Heart right ventricle (tissue), 16 donors: ENCODE results near the gene TMEM167A. TPM values are rescaled to one million over a fixed set of nuclear protein-coding genes. Genes with fewer than 3 reads are reported as not detected.

Experiments used
- ATAC-seq, 8 donors: fragments of 200-7000 bp; cut with Tn5 transposase; one replicate each; pipeline ENCODE4 v1.9.1; 2020; ENCODE audit warnings: mild to moderate bottlenecking in 8 of 8, moderate library complexity in 8 of 8, moderate number of reproducible peaks in 1 of 8
- DNase-seq, 2 donors: peaks; one replicate each; pipeline ENCODE4 v3.0.0-alpha.2; 2020
- H3K27ac ChIP-seq, 10 donors: fragments of 200-600 bp; sonication (generic) in 2 of 10; one replicate each; pipeline versions ENCODE4 v1.5.0 to v1.8.0; 2020 to 2022; ENCODE audit warnings: mild to moderate bottlenecking in 3 of 10
- H3K27me3 ChIP-seq, 7 donors: fragments of 200-600 bp; one replicate each; pipeline ENCODE4 v1.8.0; 2021 to 2022; ENCODE audit warnings: mild to moderate bottlenecking in 2 of 7
- H3K36me3 ChIP-seq, 9 donors: fragments of 200-600 bp; sonication (generic) in 1 of 9; one replicate each; pipeline versions ENCODE4 v1.5.0 to v1.8.0; 2020 to 2022; ENCODE audit warnings: mild to moderate bottlenecking in 2 of 9
- H3K4me1 ChIP-seq, 9 donors: fragments of 200-600 bp; sonication (generic) in 1 of 9; one replicate each; pipeline versions ENCODE4 v1.5.0 to v1.8.0; 2020 to 2022; ENCODE audit warnings: mild to moderate bottlenecking in 4 of 9
- H3K4me3 ChIP-seq, 10 donors: fragments of 200-600 bp; sonication (generic) in 2 of 10; one replicate each; pipeline versions ENCODE4 v1.5.0 to v1.8.0; 2020 to 2022; ENCODE audit warnings: mild to moderate bottlenecking in 7 of 10, moderate library complexity in 2 of 10
- H3K9me3 ChIP-seq, 11 donors: fragments of 200-600 bp in 10 of 11; sonication (generic) in 2 of 11; one replicate each; pipeline versions ENCODE4 v1.5.0 to v1.8.0; 2013 to 2022; ENCODE audit warnings: mild to moderate bottlenecking in 2 of 11, control low read depth in 1 of 11, moderate library complexity in 1 of 11
- CTCF ChIP-seq, 9 donors: fragments of 200-600 bp; sonication (generic) in 2 of 9; IDR thresholded peaks; one replicate each; pipeline versions ENCODE4 v1.5.0 to v1.8.0; 2021 to 2022; ENCODE audit warnings: antibody characterized with exemption in 9 of 9, mild to moderate bottlenecking in 5 of 9, moderate library complexity in 1 of 9
- WGBS, 2 donors: extraction: QIAGEN DNeasy Blood & Tissue Kit; methylation state at CpG; one replicate each; pipeline ENCODE4 v1.1.7; 2013; ENCODE audit warnings: inconsistent platforms in 1 of 2; 5-methylcytosine and 5-hydroxymethylcytosine counted together
- intact Hi-C, 10 donors: fragments of 100-400 bp; cut with DNase I; formaldehyde crosslinking; loops; one replicate each; pipeline versions ENCODE4 v1.11.1 to v1.14.2; 2022
- polyA plus RNA-seq, 2 donors: library from polyadenylated mRNA; stranded (reverse); fragments of 200-250 nt; gene quantifications; one replicate each; pipeline ENCODE4 v1.2.3, GENCODE V29; 2013
- total RNA-seq, 10 donors: library from RNA; stranded (reverse); fragmentation: NEBNext Ultra II Directional in 3 of 10; extraction: Animal tissue kit (Norgen Biotek cat#: 25700) in 3 of 10; gene quantifications; one replicate each; pipeline versions ENCODE4 v1.2.1 to v1.2.4, GENCODE V29; 2021 to 2023
- donor health status: Arrhythmogenic right ventricular cardiomyopathy.
- donor health status: ischemic (EF 13 %, LVEDD 7.1; RV severe dilation, severe dysfunction).
- donor health status: healthy with polysubstance abuse.
- donor health status: DM: no; HTN: yes; CAD: no.
- donor health status: DM: no; HTN: no; CAD: no.
- donor health status: ischemic (EF 25% LVEDD 6.9; RV normal size, moderate dysfunction).
- donor health status: ischemic (EF 25% LVEDD 5.7; RV mildly dilated, moderate dysfunction).
- donor health status: healthy.
- donor health status: DM: yes; HTN: yes; CAD: no.
- donor health status: Ischemic cardiomyopathy.
- donor health status: ischemic (EF 35%, LVEDD 5.7; RV mildly dilated, moderate dysfunction).
- donor health status: nonischemic (EF 11% LVEDD 7.7; RV severe dilation, severe dysfunction).
- donor health status: DM: yes; HTN: yes; CAD: no.
- donor health status: PGD.
- donor health status: ischemic (EF 29% LVEDD 5.4; RV normal size, mild dysfunction).
- donor health status: nonischemic (EF 23%, LVEDD 6.1; RV moderate dilation, normal function).

TMEM167A gene
- total and polyA plus RNA-seq, 12 donors, result 17.6 to 53.5 (median 43.4) TPM

DNA sequence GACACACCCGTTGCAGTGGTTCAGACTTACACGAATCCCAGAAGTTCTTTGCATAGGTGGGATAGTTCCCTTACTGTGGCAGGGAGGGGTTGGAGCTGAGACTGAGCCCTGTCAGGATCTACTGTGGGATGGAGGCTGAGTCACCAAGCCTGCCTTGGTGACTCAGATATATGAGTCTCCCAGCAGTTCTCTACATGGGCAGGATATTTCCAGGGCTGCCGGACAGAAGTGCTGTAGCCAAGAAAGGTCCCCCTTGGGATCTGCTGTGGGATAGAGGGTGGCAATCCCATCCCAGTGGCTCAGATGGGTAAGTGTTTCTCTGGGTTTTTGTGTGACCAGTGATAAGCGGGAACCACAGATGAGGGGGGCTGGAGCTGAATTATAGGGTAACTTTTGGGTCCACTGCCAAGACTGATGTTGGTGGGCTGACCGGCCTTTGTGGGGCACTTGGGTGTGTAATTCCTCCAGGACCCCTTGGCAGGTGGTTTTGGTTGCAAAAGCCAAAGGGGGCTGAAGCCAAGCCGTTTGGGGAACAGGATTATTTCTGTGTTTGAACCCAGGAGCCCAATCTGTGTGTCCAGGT is 18.9 kb upstream of the TMEM167A start:
- Histone ChIP-seq H3K4me3 (no peak overlapping the region), H3K36me3 (no peaks in the 10 kb centered on the region), H3K9me3 (peaks cover 0 to 38% (median 15%) of the 10 kb centered on the region in 11 donors), H3K4me1 (peaks cover 0 to 26% (median 13%) of the 10 kb centered on the region in 9 donors), H3K27me3 (no peaks in the 10 kb centered on the region), H3K27ac (peak overlapping the region in 1 of 10 donors; percentile 11)
- WGBS, 2 donors, result 70 to 82% methylated on average over 6 of the region's 6 CpGs
- intact Hi-C loops, result loop anchor here in 1 of 10 donors (10.0 kb wide), 1 partner anchor 309 kb away; no protein-coding TSS in a partner anchor
- no peak for DNase-seq
- no peak for TF ChIP-seq CTCF (IDR thresholded peaks at IDR 0.05)
- peak in 7 of 8 donors; percentile 14 to 90 (median 63) for ATAC-seq

GRCh38 chr5:83095163-83095956 is 18.2 kb upstream of the TMEM167A start:
- Histone ChIP-seq H3K9me3 (peaks cover 0 to 40% (median 15%) of the 10 kb centered on the region in 11 donors), H3K36me3 (no peaks in the 10 kb centered on the region), H3K4me1 (peaks cover 0 to 26% (median 13%) of the 10 kb centered on the region in 9 donors), H3K27me3 (no peaks in the 10 kb centered on the region), H3K27ac (peak overlapping the region in 1 of 10 donors; percentile 11), H3K4me3 (no peak overlapping the region)
- intact Hi-C loops, result loop anchor here in 1 of 10 donors (10.0 kb wide), 1 partner anchor 309 kb away; no protein-coding TSS in a partner anchor
- ATAC-seq, result peak in 1 of 8 donors; percentile 9
- TF ChIP-seq CTCF (IDR thresholded peaks at IDR 0.05), result no peak
- DNase-seq, result no peak
- 81 to 84% methylated on average over 3 of the region's 3 CpGs for WGBS, 2 donors

DNA sequence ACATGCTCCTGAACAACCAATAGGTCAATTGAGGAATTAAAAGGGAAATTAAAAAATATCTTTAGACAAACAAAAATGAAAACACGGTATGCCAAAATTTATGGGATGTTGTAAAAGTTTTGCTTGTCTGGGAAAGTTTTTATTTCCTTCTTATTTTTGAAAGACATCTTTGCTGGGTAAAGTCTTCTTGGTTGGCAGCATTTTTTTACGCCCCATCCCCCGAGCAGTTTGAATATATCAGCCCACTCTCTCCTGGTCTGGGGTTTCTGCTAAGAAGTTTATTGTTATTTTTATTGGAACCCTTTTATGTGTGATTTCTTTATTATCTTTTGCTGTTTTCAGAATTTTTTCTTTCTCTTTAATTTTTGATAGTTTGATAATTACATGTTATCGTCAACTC is 16.5 kb upstream of the TMEM167A start:
- Histone ChIP-seq H3K4me3 (no peak overlapping the region), H3K27me3 (no peaks in the 10 kb centered on the region), H3K4me1 (peaks cover 0 to 16% (median 6%) of the 10 kb centered on the region in 9 donors), H3K36me3 (no peaks in the 10 kb centered on the region), H3K9me3 (peaks cover 0 to 40% (median 15%) of the 10 kb centered on the region in 11 donors), H3K27ac (no peak overlapping the region)
- DNase-seq (no peak), ATAC-seq (no peak)
- WGBS, 2 donors, result 97% methylated on average over 4 of the region's 4 CpGs
- intact Hi-C loops, result loop anchor here in 1 of 10 donors (10.0 kb wide), 1 partner anchor 311 kb away; no protein-coding TSS in a partner anchor
- no peak for TF ChIP-seq CTCF (IDR thresholded peaks at IDR 0.05)

DNA sequence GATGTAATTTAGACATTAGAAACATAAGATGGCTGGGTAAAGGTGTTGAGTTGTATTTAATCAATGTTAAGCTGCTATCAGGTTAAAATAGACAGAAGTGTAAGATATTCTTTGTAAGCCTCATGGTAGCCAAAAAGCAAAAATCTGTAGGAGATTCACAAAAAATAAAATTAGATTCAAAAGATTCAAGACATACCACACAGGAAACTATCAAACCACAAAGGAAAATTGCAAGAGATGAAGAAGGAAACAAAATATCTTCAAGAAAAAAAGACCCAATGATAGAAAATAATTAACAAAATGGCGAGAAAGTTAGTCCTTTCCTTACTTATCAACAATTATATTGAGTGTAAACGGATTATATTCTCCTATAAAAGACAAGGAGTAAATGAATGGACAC is 15.4 kb upstream of the TMEM167A start:
- Histone ChIP-seq H3K27me3 (no peaks in the 10 kb centered on the region), H3K36me3 (no peaks in the 10 kb centered on the region), H3K4me3 (no peak overlapping the region), H3K4me1 (peaks cover 0 to 9% (median 0%) of the 10 kb centered on the region in 9 donors), H3K9me3 (peaks cover 0 to 40% (median 15%) of the 10 kb centered on the region in 11 donors), H3K27ac (no peak overlapping the region)
- 97 to 99% methylated on average over 2 of the region's 2 CpGs for WGBS, 2 donors
- TF ChIP-seq CTCF (IDR thresholded peaks at IDR 0.05), result no peak
- ATAC-seq (no peak), DNase-seq (no peak)
- intact Hi-C loops, result loop anchor here in 1 of 10 donors (10.0 kb wide), 1 partner anchor 312 kb away; no protein-coding TSS in a partner anchor
